ENCODE results near the gene OLFML2A.
A peak's percentile ranks its signal among the peaks of the same experiment; 100 is the strongest.
"Not testable (repeated sequence)": the region's sequence is repeated elsewhere in the genome, so short reads cannot be mapped to it uniquely, and the experiment has no call there.

OLFML2A gene

DNA sequence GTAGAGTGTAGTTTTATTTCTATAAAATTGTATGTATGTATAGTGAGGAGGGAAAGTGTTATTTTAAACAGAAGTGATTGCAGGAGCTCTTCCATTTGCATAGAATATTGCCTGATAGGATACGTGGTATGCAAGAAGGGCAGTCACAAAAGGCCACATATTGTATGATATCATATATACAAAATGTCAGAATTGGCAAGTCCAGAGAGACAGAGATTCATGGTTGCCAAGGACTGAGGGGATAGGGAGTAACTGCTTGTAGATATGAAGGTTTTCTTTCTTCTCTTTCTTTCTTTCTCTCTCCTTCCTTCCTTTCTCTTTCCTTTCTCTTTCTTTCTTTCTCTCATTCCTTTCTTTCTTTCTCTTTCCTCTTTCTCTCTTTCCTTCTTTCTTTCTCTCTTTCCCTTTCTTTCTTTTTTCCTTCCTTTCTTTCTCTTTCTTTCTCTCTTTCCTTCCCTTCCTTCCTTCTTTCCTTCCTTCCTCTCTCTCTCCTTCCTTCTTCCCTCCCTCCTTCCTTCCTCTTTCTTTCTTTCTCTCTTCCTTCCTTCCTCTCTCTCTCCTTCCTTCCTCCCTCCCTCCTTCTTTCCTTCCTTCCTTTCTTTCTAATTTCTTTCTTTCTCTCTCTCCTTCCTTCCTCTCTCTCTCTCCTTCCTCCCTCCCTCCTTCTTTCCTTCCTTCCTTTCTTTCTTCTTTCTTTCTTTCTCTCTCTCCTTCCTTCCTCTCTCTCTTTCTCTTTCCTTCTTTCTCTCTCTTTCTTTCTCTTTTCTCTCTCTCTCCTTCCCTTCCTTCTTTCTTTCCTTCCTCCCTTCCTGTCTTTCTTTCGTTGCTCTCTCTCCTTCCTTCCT is 51.8 kb downstream of the OLFML2A start:
- no peak for DNase-seq (ENCODE audit: low read depth)

DNA sequence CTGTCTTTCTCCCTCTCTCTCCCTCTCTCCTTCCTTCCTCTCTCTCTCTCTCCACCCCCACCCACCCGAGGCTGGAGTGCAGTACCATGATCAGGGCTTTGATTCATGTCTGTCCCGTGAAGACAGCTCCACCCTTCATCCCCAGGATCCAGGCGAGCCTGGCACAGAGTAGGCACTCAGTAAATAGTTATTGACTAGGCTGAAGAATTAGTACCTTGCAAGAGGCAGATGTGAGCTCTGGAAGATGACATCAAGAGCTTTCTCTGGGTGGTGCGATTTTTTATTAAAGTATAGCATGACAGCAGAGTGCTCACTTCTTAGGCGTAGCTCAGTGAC is 52.4 kb downstream of the OLFML2A start:
- no peak for DNase-seq (ENCODE audit: low read depth)

DNA sequence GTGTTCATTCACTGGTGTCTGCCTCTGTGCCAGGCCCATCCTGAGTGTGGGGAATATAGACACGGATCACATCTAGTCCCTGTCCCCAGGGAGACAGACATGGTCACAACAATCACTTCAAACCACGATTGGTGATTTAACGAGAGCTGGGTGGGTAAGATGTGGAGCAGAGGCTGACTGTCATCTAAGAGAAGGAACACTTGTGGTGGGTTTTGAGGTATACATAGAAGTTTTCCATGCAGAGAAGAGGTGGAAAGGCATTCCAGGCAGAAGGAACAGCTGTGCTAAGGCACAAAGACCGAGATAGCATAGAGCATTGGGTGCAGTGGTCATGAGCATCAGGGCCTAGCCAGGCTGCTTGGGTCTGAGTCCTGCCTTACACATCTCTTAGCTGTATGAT is 53.7 kb downstream of the OLFML2A start:
- DNase-seq (ENCODE audit: low read depth): no peak

DNA sequence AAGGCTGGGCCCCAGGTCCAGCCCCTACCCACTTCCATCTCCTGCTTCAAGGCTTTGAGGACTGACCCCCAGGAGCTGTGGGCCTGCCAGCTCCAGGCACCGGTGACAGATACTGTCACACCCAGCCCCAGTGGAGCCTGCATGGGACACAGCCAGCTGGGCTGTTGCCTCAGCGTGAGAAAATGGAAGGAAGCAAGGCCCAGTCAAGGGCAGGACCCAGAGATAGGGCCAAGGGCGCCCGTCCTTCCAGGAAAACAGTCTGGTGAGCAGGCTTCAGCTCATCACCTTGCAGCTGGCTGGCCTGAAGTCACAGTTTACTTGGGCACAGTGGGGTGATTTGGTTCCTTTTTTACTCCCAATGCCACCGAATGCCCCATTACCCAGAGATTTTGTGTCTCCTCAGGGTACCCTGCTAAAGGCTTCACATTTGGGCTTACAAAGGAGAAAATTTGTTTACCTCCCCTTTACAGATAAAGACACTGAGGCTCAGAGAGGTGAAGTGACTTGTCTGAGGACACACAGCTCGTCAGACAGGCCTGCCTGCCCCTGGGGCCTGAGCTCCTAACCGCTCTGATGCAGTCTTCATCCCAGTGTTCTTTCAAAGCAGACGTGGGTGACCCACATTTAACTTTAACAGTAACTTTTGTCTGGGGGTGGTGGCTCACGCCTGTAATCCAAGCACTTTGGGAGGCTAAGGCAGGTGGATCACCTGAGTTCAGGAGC is 54.9 kb downstream of the OLFML2A start:
- DNase-seq (ENCODE audit: low read depth): no peak

DNA sequence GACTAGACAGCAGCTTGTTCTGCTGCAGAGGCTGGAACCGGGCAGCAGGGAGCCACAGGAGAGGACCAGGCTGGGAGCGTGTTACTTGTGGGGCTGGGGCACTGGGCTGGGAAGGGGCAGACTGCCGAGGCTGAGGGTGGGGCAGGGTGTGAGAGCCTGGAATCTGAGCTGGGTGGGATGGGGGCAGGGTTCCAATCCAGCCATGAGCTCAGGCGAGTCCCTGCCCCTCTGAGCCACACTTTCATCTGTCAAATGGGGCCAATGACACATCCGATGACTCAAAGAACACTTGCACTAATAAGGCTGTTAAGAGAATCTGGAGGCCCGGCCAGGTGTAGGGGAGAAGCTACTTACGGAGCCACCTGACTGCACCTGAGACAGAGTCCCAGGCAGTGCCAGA is 57.7 kb downstream of the OLFML2A start:
- no peak for DNase-seq (ENCODE audit: low read depth)

DNA sequence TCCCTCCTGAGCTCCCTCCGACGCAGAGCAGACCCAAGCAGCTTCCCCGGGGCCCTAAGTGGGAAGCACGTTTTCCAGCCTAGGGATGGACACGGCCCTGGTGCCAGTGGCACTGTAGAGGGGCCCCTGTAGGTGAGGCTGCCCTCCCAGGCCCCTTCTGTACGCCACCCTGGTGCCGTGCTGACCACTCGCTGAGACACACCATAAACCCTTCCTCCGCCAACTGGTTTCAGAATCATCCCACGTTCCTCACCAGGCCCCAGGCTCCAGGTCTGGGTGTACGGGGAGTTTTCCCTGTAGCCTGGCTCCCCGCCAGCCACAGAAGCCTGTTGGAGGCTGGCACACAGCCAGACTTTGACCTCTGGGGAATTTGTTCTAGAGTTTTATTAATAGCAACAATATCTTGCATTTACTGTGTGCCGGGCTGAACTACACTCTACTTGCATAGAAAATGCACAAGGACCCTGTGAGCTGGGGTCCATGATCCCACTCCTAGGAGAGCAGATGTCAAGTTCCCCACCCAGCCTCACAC is 58.2 kb downstream of the OLFML2A start:
- no peak for DNase-seq (ENCODE audit: low read depth)

DNA sequence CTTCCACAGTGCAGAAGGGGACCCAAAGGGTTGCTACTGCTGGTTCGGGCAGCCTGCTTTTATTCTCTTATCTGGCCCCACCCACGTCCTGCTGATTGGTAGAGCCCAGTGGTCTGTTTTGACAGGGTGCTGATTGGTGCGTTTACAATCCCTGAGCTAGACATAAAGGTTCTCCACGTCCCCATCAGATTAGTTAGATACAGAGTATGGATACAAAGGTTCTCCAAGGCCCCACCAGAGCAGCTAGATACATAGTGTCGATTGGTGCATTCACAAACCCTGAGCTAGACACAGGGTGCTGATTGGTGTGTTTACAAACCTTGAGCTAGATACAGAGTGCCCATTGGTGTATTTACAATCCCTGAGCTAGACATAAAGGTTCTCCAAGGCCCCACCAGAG is 61.2 kb downstream of the OLFML2A start:
- not testable (repeated sequence) for DNase-seq (ENCODE audit: low read depth)

DNA sequence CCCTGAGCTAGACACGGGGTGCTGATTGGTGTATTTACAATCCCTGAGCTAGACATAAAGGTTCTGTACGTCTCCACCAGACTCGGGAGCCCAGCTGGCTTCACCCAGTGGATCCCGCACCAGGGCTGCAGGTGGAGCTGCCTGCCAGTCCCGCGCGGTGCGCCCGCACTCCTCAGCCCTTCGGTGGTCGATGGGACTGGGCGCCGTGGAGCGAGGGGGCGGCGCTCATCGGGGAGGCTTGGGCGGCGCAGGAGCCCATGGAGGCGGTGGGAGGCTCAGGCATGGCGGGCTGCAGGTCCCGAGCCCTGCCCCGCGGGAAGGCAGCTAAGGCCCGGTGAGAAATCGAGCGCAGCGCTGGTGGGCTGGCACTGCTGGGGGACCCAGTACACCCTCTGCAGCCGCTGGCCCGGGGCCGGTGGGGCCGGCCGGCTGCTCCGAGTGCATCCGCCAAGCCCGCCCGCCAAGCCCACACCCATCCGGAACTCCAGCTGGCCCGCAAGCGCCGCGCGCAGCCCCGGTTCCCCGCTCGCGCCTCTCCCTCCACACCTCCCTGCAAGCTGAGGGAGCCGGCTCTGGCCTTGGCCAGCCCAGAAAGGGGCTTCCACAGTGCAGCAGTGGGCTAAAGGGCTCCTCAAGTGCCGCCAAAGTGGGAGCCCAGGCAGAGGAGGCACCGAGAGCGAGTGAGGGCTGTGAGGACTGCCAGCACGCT is 61.8 kb downstream of the OLFML2A start:
- not testable (repeated sequence) for DNase-seq (ENCODE audit: low read depth)

DNA sequence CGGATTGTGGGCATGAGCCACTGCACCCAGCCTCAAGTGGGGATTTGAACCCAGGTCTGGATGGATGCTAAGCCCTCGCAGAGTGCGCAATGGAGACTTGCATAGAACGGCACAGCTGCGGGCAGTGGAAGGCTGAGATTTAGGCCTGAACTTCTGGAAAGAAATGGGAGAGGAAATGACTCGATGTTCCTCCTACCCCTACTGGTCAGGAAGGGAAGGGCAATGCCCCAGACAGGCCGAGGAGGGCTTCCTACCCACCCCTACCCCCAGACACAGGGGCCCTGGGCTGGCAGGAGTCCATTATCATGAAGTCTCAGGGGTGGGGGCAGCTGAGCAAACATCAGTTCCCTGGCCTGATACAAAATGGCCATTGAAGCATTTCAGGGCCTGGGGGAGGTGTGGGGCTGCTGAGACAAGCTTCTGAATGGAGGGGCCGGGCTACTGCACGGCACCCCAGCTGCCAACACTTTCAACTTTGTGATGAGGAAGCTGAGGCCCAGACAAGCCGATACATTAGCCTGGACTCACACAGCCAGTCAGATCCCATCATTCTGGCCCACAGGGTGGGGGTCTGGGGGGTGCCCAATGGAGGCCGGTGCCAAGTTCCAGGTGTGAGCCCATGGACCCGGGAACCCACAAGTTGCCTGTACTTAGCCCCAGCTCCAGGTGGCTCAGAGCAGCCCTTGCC is 62.8 kb downstream of the OLFML2A start:
- DNase-seq (ENCODE audit: low read depth): no peak

DNA sequence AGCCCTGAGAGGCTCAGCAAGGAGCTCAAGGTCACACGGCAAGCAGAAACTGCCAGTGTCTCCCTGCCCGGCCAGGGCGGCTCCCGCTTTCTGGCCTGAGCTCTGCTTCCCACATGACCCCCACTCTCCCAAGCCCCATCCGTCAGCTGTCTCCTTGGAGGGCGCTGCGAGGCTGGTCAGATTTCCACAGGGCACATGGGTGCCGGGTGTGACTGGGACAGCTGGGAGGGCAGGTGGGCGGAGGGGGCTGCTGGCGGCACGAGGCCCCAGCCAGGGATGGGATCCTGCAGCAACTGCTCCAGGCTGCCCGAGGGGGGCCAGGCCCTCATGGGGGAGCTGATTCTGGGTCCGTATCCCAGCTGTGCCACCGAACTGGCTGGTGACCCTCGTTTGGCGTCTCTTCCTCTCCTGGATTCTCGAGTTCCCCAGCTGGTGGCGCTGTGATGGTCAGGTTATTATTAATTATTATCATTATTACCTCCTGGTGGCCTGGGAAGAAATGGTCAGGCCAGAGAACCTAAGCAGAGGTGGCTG is 63.4 kb downstream of the OLFML2A start:
- no peak for DNase-seq (ENCODE audit: low read depth)

DNA sequence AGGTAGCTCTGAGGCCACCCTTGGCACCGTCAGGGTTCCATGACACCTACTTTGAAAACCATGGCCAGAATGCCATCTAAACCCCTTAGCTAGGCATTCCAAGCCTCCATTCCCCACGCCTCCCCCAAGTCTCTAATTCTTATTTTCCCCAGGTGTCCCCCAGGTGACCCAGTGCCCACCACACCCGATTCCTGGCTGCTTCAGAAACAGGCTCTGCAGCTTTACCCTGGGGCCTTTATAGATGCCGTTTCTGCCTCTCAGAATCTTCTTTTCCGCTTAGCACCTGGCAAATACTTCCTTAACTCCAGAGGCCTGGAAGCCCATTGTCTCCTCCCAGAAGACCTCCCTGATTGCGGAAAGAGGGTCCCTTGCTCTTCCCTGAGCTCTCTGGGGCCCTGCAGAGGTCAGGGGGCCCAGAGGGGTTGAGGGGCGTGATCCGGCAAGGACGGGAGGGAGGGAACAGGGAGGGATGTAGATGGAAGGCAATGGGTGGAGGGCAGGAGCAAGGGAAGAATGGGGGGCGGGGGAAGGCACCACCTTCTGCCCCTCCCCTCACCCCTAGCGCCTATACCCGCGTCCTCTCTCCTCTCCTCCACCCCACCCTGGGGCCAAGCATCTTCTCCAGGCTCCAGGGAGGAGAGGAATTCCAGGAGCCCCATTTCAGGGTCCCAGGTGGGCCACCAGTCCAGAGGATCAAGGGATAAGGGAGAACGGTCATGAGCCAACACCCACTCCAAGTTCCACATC is 64.3 kb downstream of the OLFML2A start:
- DNase-seq (ENCODE audit: low read depth): no peak

DNA sequence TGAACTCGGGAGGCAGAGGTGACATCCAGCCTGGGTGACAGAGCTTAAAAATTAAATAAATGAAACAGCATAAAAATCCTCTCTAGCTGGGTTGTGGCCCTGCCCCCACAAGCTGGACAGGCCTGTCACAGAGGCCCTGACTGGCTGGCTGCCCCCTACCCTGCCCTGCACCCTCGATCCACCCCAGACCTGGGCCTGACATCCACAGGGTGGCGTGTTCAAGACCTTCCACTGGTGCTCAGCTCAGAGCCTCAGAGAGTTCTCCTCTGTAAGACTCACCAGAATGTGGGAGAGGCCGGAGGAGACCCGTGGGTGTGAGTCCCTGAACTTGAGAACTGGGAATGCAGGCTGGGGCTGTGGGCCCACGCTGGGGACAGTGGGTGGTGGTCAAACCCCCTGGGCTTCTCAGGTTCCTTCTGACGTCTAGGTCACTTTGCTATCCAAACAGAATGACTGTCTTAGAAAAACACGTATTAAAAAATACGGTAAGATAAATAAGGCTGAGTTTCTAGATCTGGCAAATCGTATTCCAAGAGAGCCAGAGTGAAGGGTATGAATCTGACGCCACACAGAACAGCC is 66.6 kb downstream of the OLFML2A start:
- DNase-seq (ENCODE audit: low read depth): no peak

DNA sequence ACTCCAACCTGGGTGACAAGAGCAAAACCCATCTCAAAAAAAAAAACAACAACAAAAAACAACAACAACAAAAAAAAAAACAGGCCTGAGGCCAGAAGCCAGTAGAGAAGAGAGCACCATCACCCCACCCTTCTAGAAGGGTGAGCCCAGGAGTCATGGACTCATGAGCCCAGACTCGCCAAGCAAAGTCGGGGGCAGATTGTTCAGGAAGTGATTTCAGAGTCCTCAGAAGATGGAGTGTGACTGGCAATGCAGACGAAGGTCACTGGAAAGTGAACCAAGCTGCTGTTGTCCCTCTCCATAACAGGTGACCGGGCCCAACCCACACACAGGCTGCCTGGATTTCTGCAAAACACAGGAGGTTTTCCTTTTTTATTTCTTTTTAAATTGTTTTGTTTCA is 67.4 kb downstream of the OLFML2A start:
- no peak for DNase-seq (ENCODE audit: low read depth)

DNA sequence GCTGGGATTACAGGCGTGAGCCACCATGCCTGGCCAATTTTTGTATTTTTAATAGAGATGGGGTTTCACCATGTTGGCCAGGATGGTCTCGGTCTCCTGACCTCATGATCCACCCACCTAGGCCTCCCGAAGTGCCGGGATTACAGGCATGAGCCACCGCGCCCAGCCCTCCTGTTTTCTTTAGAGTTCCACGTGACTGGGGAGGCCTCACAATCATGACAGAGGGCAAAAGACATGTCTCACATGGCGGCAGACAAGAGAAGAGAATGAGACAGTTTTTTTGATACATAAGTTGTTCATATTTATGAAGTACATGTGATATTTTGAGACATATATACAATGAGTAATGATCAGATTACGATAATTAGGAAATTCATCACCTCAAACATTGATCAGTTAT is 69.5 kb downstream of the OLFML2A start:
- DNase-seq (ENCODE audit: low read depth): not testable (repeated sequence)

DNA sequence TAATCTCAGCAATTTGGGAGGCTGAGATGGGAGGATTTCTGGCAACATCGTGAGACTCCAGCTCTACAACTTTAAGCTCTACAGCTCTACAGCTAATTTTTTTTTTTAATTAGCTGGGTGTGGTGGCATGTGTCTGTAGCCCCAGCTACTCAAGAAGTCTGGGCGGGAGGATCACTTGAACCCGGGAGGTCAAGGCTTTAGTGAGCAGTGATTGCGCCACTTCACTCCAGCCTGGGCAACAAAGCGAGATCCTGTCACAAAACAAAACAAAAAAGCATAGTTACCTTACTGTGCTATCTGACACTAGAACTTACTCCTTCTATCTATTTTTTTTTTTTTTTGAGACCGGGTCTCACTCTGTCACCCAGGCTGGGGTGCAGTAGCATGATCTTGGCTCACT is 70.0 kb downstream of the OLFML2A start:
- DNase-seq (ENCODE audit: low read depth): no peak

DNA sequence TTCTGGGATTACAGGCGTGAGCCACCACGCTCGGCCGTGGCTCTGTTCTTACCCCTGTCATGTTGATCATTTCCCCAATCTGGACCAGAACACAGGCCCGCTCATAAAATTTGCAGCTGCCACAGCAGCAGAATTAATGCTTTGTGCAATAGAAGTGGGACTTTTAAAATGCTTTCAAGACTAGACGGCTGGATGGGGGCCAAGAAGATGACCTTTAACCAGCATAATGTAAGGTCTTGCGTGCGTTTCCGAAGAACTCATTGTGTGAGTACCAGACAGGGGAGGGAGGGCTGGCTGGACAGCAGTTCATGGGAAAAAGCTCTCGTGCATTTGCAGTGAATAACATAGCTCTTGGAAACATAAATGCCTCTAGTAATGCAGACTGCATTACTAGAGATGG is 72.9 kb downstream of the OLFML2A start:
- DNase-seq (ENCODE audit: low read depth): no peak

DNA sequence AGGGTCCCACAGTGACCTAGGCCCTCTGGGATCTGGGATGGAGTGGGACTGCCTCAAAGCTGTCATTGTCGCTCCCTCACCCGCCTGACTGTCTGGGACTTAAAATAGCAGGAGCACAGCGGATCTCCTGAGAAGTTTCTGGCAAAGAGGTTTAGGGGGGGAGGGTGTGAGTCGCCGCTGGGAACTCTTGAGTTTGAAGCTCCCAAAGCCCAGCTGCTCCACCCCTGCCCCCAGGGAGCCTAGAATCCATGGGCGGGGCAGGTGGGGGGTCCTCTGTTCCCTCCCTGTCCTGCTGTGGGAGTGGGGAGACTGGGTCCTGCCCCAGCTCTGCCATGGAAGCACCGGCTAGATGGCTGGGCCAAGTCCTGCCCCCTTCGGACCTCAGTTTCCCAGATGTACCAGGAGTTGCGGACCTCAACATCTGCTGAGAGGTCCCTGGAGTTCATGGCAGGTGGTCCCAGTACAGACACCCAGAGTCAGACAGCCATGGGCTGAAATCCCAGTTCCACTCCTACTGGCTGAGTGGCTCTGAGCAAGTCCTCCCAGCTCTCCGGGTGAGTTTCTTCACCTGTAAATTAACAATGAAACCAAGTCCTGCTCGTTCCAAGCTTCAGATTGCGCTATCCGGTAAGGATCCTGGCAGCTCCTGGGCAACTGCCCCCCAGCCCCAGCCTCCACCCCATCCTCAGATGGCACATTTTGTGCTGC is 75.3 kb downstream of the OLFML2A start:
- DNase-seq (ENCODE audit: low read depth): no peak

DNA sequence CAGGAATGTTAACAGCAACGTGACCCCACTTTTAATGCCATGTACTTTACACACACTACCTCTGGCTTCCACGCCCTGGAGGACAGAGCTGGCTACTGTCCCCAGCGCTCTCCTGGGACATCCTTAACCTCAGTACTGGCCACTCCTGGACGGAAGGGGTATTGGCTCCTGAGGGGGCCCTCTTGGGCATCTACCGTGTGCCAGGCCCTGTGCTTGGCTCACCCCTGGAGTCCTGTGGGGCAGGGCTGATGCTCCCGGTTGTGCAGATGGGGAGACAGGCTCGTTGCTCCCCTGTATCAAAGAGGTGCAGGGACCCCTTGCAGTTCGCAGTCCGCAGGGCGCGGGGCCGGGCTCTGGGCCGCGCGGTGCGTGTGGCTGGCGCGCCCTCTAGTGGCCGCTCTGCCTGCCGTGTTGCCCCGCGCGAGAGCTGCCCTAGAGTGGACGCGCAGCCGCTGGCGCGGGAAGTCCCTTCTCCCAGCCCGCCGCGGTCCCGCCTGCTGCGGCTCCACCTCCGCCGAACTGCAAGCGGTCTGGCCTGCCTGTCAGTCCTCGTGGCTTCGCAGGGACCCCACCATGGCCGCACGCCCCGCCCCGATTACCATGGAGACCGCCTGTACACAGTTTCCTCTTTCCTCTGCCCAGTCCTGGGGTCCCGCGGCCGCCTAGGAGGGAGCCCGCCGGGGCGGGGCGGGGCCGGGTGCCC is 76.0 kb downstream of the OLFML2A start, which contains the start of gene WDR38:
Gene WDR38, plus strand, starts transcription at position 632 of the 703 bp plus-strand sequence. CDS start 72 bp downstream, outside the sequence.
- peak; percentile 63 for DNase-seq (ENCODE audit: low read depth)

DNA sequence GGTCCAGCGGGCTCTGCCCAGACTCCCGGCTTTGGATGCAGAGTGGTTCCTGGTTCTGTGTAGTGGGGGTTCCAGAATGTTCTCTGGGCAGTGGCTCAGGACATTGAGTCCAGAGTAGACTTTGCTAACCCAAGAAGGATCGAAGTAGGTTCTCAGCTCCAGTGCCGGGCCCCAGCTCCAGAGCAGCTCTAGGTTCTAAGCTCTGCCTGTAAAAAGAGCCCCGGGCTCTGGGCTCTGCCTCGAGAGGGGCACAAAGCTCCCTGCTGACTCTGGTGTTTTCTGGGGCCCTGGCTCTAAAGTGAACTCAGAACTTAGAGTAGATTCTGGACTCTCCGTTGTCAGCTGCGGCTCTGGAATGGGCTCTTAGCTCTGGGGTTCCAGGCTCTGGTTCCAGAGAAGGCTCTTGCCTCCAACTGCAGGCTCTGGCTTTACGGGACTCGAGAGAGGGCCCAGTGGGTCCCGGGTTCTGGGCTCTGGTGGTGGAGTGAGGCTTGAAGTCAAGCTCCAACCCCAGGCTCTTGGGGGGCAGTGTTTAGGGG is 76.7 kb downstream of the OLFML2A start:
- no peak for DNase-seq (ENCODE audit: low read depth)

Data from T follicular helper cell (primary cell).